ENCODE measurements around the gene YIPF6. TPM values are rescaled to one million over a fixed set of nuclear protein-coding genes. Genes with fewer than 3 reads are reported as not detected.

The YIPF6 gene
- total RNA-seq, 1 experiment from 2014 or later: 43.3 TPM

GRCh38 chrX:68533656-68534055 is 34.8 kb downstream of the YIPF6 start (continued):
- TF ChIP-seq TCF7L2 (IDR thresholded peaks at IDR 0.05; ENCODE audit: borderline replicate concordance, extremely low read depth, insufficient read depth, insufficient read length) (no peak), ZFX (IDR thresholded peaks at IDR 0.05) (no peak), RAD21 (IDR thresholded peaks at IDR 0.05; ENCODE audit: low read depth) (no peak), EGR1 (IDR thresholded peaks at IDR 0.05; ENCODE audit: low read depth) (no peak), ZNF274 (IDR thresholded peaks at IDR 0.05; ENCODE audit: low read depth, low read length) (no peak), FOSL1 (IDR thresholded peaks at IDR 0.05; ENCODE audit: low read depth) (no peak), SP1 (IDR thresholded peaks at IDR 0.05; ENCODE audit: low read depth) (no peak), JUND (IDR thresholded peaks at IDR 0.05) (no peak), POLR2A (IDR thresholded peaks at IDR 0.05; ENCODE audit: borderline replicate concordance, extremely low read depth, insufficient read depth, insufficient read length) (no peak), SIN3A (IDR thresholded peaks at IDR 0.05; ENCODE audit: low read depth) (no peak), CBX3 (IDR thresholded peaks at IDR 0.05; ENCODE audit: low read depth) (no peak), CEBPB (IDR thresholded peaks at IDR 0.05; ENCODE audit: low read depth) (no peak), POLR2AphosphoS5 (IDR thresholded peaks at IDR 0.05; ENCODE audit: low read depth, low read length) (no peak)
- TF ChIP-seq, protein P1, sequence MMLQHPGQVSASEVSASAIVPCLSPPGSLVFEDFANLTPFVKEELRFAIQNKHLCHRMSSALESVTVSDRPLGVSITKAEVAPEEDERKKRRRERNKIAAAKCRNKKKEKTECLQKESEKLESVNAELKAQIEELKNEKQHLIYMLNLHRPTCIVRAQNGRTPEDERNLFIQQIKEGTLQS (IDR thresholded peaks at IDR 0.05): no peak

DNA sequence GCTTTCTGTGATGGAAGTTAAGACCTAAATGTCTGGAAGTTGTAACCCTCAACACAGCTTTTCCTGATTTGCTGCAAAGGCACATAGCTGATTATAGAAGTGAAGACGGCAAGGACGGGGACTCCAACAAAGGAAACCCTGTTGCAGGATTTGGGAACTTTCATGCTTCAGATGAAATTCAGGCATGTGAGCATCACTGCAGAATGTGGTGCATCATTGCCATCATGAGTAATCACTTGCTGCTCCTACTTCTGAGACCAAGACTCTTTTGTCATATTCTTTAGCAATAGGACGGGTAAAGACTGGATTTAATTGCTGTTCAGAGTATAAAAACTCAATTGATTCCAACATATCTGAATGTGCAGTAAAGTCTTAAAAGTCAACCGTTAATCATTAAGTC is 35.8 kb downstream of the YIPF6 start:
- Histone ChIP-seq H3K9me2 (ENCODE audit: insufficient read depth) (no peaks in the 10 kb centered on the region), H3K4me1 (ENCODE audit: control insufficient read depth in 1 of 2, insufficient read depth in 2 of 2, low read length in 2 of 2) (no peaks in the 10 kb centered on the region), H2AFZ (ENCODE audit: low read depth, low read length, poor library complexity, severe bottlenecking) (no peak overlapping the region), H3K9ac (ENCODE audit: low read length) (no peak overlapping the region), H3K27ac (ENCODE audit: low read depth, low read length) (no peak overlapping the region), H3K27me3 (ENCODE audit: insufficient read depth, low read length) (no peaks in the 10 kb centered on the region), H3K79me2 (ENCODE audit: insufficient read depth, low read length) (no peaks in the 10 kb centered on the region), H3K9me3 (ENCODE audit: control insufficient read depth in 1 of 2, insufficient read depth in 1 of 2, low read depth in 1 of 2, low read length in 2 of 2) (no peaks in the 10 kb centered on the region), H3K4me3 (replicated peaks in 1 of 2; ENCODE audit: low read depth in 1 of 2, low read length in 2 of 2) (no peak overlapping the region), H3K4me2 (ENCODE audit: low read length) (no peak overlapping the region), H4K20me1 (ENCODE audit: insufficient read depth) (no peaks in the 10 kb centered on the region), H3K36me3 (ENCODE audit: control insufficient read depth in 1 of 2, insufficient read depth in 2 of 2, low read length in 2 of 2) (0 out of 4 replicates have a peak, but pooled peaks cover 3 to 5% of the 10 kb centered on the region in 2 experiments)
- TF ChIP-seq EZH2 (IDR thresholded peaks at IDR 0.05) (no peak), POLR2A (IDR thresholded peaks at IDR 0.05; ENCODE audit: borderline replicate concordance, extremely low read depth, insufficient read depth, insufficient read length) (no peak), JUND (IDR thresholded peaks at IDR 0.05) (no peak), EGR1 (IDR thresholded peaks at IDR 0.05; ENCODE audit: low read depth) (no peak), ELF1 (IDR thresholded peaks at IDR 0.05; ENCODE audit: borderline replicate concordance, low read depth) (no peak), MAX (IDR thresholded peaks at IDR 0.05) (no peak), POLR2AphosphoS5 (IDR thresholded peaks at IDR 0.05; ENCODE audit: low read depth, low read length) (no peak), SRF (IDR thresholded peaks at IDR 0.05; ENCODE audit: low read depth) (no peak), ZBTB33 (IDR thresholded peaks at IDR 0.05; ENCODE audit: extremely low read depth, insufficient replicate concordance, low read length) (no peak), CEBPB (IDR thresholded peaks at IDR 0.05; ENCODE audit: low read depth) (no peak), CBX3 (IDR thresholded peaks at IDR 0.05; ENCODE audit: low read depth) (no peak), RAD21 (IDR thresholded peaks at IDR 0.05; ENCODE audit: low read depth) (no peak)
- TF ChIP-seq, protein P1 (IDR thresholded peaks at IDR 0.05): no peak
- DNase-seq (ENCODE audit: low read depth, low spot score) (no peak), ATAC-seq (no peak)
- ChIA-PET RAD21 (ENCODE audit: low non-redundant PET in 1 of 2, low total read pairs in 2 of 2, uncharacterized antibody in 2 of 2, unreplicated experiment in 2 of 2) (no interaction called here), POLR2A (no interaction called here), CTCF (no interaction called here)
- intact Hi-C loops (cut with micrococcal nuclease): no loop called here
- no TSS peak for BruUV-seq (replicated peaks)
